Fibroblast of lung (primary cell): ENCODE data around the gene P4HA3. TPM values are rescaled to one million over a fixed set of nuclear protein-coding genes. Genes with fewer than 3 reads are reported as not detected.

Experiments
- DNase-seq, 2 donors: peaks; one replicate each; pipeline versions ENCODE4 v3.0.0 to v3.0.0-alpha.2; 2010; ENCODE audit warnings: low read depth in 2 of 2
- H2AFZ ChIP-seq: 2 replicates; pipeline ENCODE4 v1.5.1; 2012; ENCODE audit warnings: low read length, control low read depth, inconsistent platforms
- H3K27ac ChIP-seq: 2 replicates; pipeline ENCODE4 v1.5.1; 2011; ENCODE audit warnings: low read length, control low read depth; ENCODE audit not compliant: insufficient read depth
- H3K27me3 ChIP-seq: 2 replicates; pipeline ENCODE4 v1.5.1; 2011; ENCODE audit warnings: mild to moderate bottlenecking, low read length; ENCODE audit not compliant: control insufficient read depth, insufficient read depth
- H3K36me3 ChIP-seq: 2 replicates; pipeline ENCODE4 v1.5.1; 2011; ENCODE audit warnings: low read length; ENCODE audit not compliant: control insufficient read depth, insufficient read depth
- H3K4me1 ChIP-seq: 2 replicates; pipeline ENCODE4 v1.5.1; 2011; ENCODE audit warnings: low read length; ENCODE audit not compliant: control insufficient read depth, insufficient read depth; ENCODE audit errors: extremely low read depth
- H3K4me2 ChIP-seq: 2 replicates; pipeline ENCODE4 v1.5.1; 2011; ENCODE audit warnings: low read length, control low read depth; ENCODE audit not compliant: insufficient read depth; ENCODE audit errors: extremely low read depth
- H3K4me3 ChIP-seq, 4 experiments: fragments of 200-600 bp in 1 of 4; sonication (generic) in 1 of 4; replicated peaks in 1 of 4; 2 replicates each; pipeline ENCODE4 v1.5.1; 2011 to 2016; ENCODE audit warnings: low read length in 4 of 4, low read depth in 3 of 4, mild to moderate bottlenecking in 3 of 4, control low read depth in 2 of 4, inconsistent platforms in 1 of 4, mixed read lengths in 1 of 4; ENCODE audit not compliant: insufficient read depth in 1 of 4; ENCODE audit errors: control extremely low read depth in 1 of 4
- H3K79me2 ChIP-seq: 2 replicates; pipeline ENCODE4 v1.5.1; 2012; ENCODE audit warnings: mild to moderate bottlenecking, low read length, inconsistent platforms; ENCODE audit not compliant: control insufficient read depth, insufficient read depth
- H3K9ac ChIP-seq: 2 replicates; pipeline ENCODE4 v1.5.1; 2011; ENCODE audit warnings: mild to moderate bottlenecking, low read length, control low read depth; ENCODE audit not compliant: insufficient read depth
- H3K9me3 ChIP-seq: 2 replicates; pipeline ENCODE4 v1.5.1; 2012; ENCODE audit warnings: low read depth, low read length; ENCODE audit not compliant: control insufficient read depth, insufficient read depth
- H4K20me1 ChIP-seq: 2 replicates; pipeline ENCODE4 v1.5.1; 2011; ENCODE audit warnings: low read length; ENCODE audit not compliant: control insufficient read depth, insufficient read depth; ENCODE audit errors: extremely low read depth
- EZH2 ChIP-seq: IDR thresholded peaks from 2 replicates; pipeline ENCODE4 v1.5.1; 2012; ENCODE audit warnings: low read length, control low read depth, mild to moderate bottlenecking; ENCODE audit errors: missing control alignments
- polyA plus RNA-seq, 2 donors: library from polyadenylated mRNA; depleted of rRNA in 1 of 2; stranded (reverse) in 1 of 2; unstranded in 1 of 2; fragments of >200 nt; gene quantifications; 2 replicates each; pipeline ENCODE4 v1.2.1, GENCODE V29; 2011 to 2012; ENCODE audit warnings: missing spikeins in 1 of 2
- total RNA-seq: library from RNA; depleted of rRNA; stranded (reverse); fragments of >200 nt; gene quantifications from 2 replicates; pipeline ENCODE4 v1.2.1, GENCODE V29; 2014
- TF ChIP-seq, protein P1 (sequence below), 2 donors: IDR thresholded peaks in 1 of 2; conservative IDR thresholded peaks in 1 of 2; 1 replicate in 1 of 2; 2 replicates in 1 of 2; pipeline ENCODE4 v1.5.1; 2011 to 2012; ENCODE audit warnings: low read length in 2 of 2, control low read depth in 1 of 2, inconsistent platforms in 1 of 2, low read depth in 1 of 2, mild to moderate bottlenecking in 1 of 2

Gene P4HA3
- total and polyA plus RNA-seq, 2 donors (not counting 1 experiment from before 2014, with no cell fraction given), result 3.1 to 4.1 TPM

DNA sequence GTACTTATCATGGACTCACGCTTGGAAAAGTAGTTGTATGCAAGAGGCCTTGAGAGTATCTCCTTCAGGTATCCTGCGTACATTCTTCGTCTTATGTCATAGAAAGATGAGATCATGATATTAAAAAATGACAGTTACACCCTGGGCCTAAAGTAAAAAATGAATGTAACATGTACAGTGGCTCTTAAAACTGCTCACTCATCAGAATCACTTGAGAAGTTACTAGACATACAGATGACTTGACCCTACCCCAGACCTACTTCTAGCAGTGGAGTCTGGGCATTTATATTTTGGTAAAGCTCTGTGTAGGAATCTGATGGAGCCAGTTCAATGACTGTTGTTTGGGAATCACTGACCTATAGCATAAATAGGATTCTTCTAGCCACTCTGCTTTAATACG, 85.9 kb downstream of the P4HA3 start:
- H3K79me2 ChIP-seq, result no peaks in the 10 kb centered on the region
- H3K4me2 ChIP-seq, result no peak overlapping the region
- H2AFZ ChIP-seq, result no peak overlapping the region
- no peak for DNase-seq
- no peak overlapping the region for H3K9ac ChIP-seq
- TF ChIP-seq EZH2, result no peak
- TF ChIP-seq, protein P1, sequence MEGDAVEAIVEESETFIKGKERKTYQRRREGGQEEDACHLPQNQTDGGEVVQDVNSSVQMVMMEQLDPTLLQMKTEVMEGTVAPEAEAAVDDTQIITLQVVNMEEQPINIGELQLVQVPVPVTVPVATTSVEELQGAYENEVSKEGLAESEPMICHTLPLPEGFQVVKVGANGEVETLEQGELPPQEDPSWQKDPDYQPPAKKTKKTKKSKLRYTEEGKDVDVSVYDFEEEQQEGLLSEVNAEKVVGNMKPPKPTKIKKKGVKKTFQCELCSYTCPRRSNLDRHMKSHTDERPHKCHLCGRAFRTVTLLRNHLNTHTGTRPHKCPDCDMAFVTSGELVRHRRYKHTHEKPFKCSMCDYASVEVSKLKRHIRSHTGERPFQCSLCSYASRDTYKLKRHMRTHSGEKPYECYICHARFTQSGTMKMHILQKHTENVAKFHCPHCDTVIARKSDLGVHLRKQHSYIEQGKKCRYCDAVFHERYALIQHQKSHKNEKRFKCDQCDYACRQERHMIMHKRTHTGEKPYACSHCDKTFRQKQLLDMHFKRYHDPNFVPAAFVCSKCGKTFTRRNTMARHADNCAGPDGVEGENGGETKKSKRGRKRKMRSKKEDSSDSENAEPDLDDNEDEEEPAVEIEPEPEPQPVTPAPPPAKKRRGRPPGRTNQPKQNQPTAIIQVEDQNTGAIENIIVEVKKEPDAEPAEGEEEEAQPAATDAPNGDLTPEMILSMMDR (conservative IDR thresholded peaks at IDR 0.05 in 1 of 2, IDR thresholded peaks at IDR 0.05 in 1 of 2; ENCODE audit: low read depth in 1 of 2, low read length in 2 of 2), result no peak
- H3K27ac ChIP-seq, result no peak overlapping the region
- H3K27me3 ChIP-seq, result no peaks in the 10 kb centered on the region
- H4K20me1 ChIP-seq, result no peaks in the 10 kb centered on the region
- H3K36me3 ChIP-seq, result no peaks in the 10 kb centered on the region
- H3K4me3 ChIP-seq, result no peak overlapping the region
- no peaks in the 10 kb centered on the region for H3K9me3 ChIP-seq
- H3K4me1 ChIP-seq, result no peaks in the 10 kb centered on the region

DNA sequence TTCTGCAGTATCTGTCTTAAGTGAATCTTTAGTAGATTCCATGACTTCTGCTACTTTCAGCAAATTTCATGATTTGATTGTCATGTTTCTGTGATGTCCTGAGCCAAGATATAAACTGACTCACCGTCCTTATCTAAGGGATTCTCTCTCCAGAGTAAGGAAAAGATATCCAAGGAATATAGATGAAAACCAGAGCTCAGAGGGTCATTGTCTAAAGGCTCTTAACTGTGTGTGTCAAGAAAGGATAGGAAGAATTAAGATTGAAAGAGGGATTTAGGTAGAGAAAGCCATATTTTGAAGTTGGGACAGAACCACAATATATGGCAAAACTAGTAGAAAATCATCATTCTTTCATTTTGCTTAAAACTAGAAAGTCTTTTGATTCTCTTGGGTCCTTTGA, 89.6 kb downstream of the P4HA3 start:
- TF ChIP-seq EZH2, result no peak
- TF ChIP-seq, protein P1 (conservative IDR thresholded peaks at IDR 0.05 in 1 of 2, IDR thresholded peaks at IDR 0.05 in 1 of 2; ENCODE audit: low read depth in 1 of 2, low read length in 2 of 2), result no peak
- Histone ChIP-seq H3K27me3 (no peaks in the 10 kb centered on the region), H2AFZ (no peak overlapping the region), H3K4me2 (no peak overlapping the region), H3K79me2 (no peaks in the 10 kb centered on the region), H4K20me1 (no peaks in the 10 kb centered on the region), H3K4me1 (no peaks in the 10 kb centered on the region), H3K36me3 (no peaks in the 10 kb centered on the region), H3K4me3 (no peak overlapping the region), H3K27ac (no peak overlapping the region), H3K9ac (no peak overlapping the region), H3K9me3 (no peaks in the 10 kb centered on the region)
- no peak for DNase-seq

DNA sequence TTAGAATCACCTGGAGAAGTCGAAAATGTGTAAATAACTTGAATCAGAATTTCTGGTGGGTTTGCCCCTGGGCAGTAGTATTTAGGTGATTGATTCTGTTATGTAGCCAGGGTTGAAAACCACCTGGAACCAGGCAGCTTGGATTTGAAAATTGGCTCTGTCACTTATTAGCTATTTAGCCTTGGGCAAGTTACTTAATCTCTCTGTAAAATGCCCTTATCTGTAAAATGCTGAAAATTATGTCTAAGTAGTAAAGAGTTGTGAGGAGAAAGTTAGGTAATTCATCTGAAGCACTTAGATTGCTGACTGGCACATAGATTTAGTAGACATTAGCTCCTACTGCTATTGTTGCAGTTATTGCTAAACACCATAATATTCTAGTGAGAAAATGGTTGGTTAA, 91.1 kb downstream of the P4HA3 start:
- Histone ChIP-seq H3K4me1 (no peaks in the 10 kb centered on the region), H4K20me1 (no peaks in the 10 kb centered on the region), H3K4me2 (no peak overlapping the region), H3K9me3 (no peaks in the 10 kb centered on the region), H2AFZ (no peak overlapping the region), H3K27ac (no peak overlapping the region), H3K27me3 (no peaks in the 10 kb centered on the region), H3K9ac (no peak overlapping the region), H3K36me3 (no peaks in the 10 kb centered on the region), H3K4me3 (no peak overlapping the region), H3K79me2 (no peaks in the 10 kb centered on the region)
- no peak for TF ChIP-seq EZH2
- TF ChIP-seq, protein P1 (conservative IDR thresholded peaks at IDR 0.05 in 1 of 2, IDR thresholded peaks at IDR 0.05 in 1 of 2; ENCODE audit: low read depth in 1 of 2, low read length in 2 of 2), result no peak
- peak in 1 of 2 donors; percentile 3 for DNase-seq

Other genes with a start within 250 kb of the P4HA3 start
- 6.2 and 8.3 TPM in 2 replicates for gene C2CD3, start 140.6 kb downstream of the P4HA3 start, total RNA-seq
- 5.8 and 7.5 TPM in 2 replicates for gene C2CD3, start 140.6 kb downstream of the P4HA3 start, polyA plus RNA-seq
- 20.0 and 35.3 TPM in 2 replicates for gene PPME1, start 140.4 kb downstream of the P4HA3 start, total RNA-seq
- 38.8 and 44.0 TPM in 2 replicates for gene PPME1, start 140.4 kb downstream of the P4HA3 start, polyA plus RNA-seq
- 3.1 and 4.1 TPM in 2 replicates for gene PGM2L1, start 86.8 kb upstream of the P4HA3 start, total RNA-seq
- 1.3 and 1.4 TPM in 2 replicates for gene PGM2L1, start 86.8 kb upstream of the P4HA3 start, polyA plus RNA-seq
- 6.4 and 10.8 TPM in 2 replicates for gene KCNE3, start 155.9 kb upstream of the P4HA3 start, total RNA-seq
- 0.03 and 0.25 TPM in 2 replicates for gene KCNE3, start 155.9 kb upstream of the P4HA3 start, polyA plus RNA-seq
- gene LIPT2, start 182.1 kb upstream of the P4HA3 start, total RNA-seq, result 1.8 and 2.8 TPM in 2 replicates
- 0.76 and 1.8 TPM in 2 replicates for gene LIPT2, start 182.1 kb upstream of the P4HA3 start, polyA plus RNA-seq